SU-DHL-6 (cell line): ENCODE data around the gene MEDAG.
"Not testable (repeated sequence)": the region's sequence is repeated elsewhere in the genome, so short reads cannot be mapped to it uniquely, and the experiment has no call there.

Experiments used
- H2AFZ ChIP-seq: fragments of 200-600 bp; sonication (generic); 2 replicates; pipeline ENCODE4 v1.6.1; 2014; ENCODE audit warnings: low read depth, mild to moderate bottlenecking, moderate library complexity, mixed read lengths, antibody characterized with exemption, low read length; ENCODE audit not compliant: severe bottlenecking
- H3F3A ChIP-seq: fragments of 200-600 bp; shearing (Covaris generic); 2 replicates; pipeline ENCODE4 v1.6.0; 2016; ENCODE audit warnings: antibody characterized with exemption, mild to moderate bottlenecking; ENCODE audit not compliant: insufficient read depth
- H3K27ac ChIP-seq: fragments of 200-600 bp; sonication (generic); 2 replicates; pipeline ENCODE4 v1.5.1; 2016; ENCODE audit warnings: low read depth, mild to moderate bottlenecking, low read length, moderate library complexity, mixed read lengths
- H3K27me3 ChIP-seq: fragments of 200-600 bp; sonication (generic), shearing (Covaris generic); 2 replicates; pipeline ENCODE4 v1.6.0; 2014; ENCODE audit warnings: mild to moderate bottlenecking, low read length
- H3K36me3 ChIP-seq: fragments of 200-600 bp; sonication (generic); 2 replicates; pipeline ENCODE4 v1.6.1; 2014; ENCODE audit warnings: mild to moderate bottlenecking, low read length, mixed read lengths
- H3K4me2 ChIP-seq: fragments of 300-600, 200-600 bp; shearing (Covaris generic), sonication (generic); 2 replicates; pipeline ENCODE4 v1.6.0; 2014; ENCODE audit warnings: low read length, low read depth, mild to moderate bottlenecking; ENCODE audit not compliant: poor library complexity, severe bottlenecking
- H3K4me3 ChIP-seq: fragments of 200-600 bp; sonication (generic); 2 replicates; pipeline ENCODE4 v1.5.1; 2014; ENCODE audit warnings: antibody characterized with exemption, low read length, mild to moderate bottlenecking, mixed read lengths; ENCODE audit not compliant: insufficient read depth, poor library complexity, severe bottlenecking
- H3K79me2 ChIP-seq: fragments of 200-600 bp; sonication (generic); 2 replicates; pipeline ENCODE4 v1.6.1; 2014; ENCODE audit warnings: mild to moderate bottlenecking, low read length, moderate library complexity; ENCODE audit not compliant: insufficient read depth
- H3K9ac ChIP-seq: fragments of 200-600 bp; sonication (generic); 2 replicates; pipeline ENCODE4 v1.7.0; 2014; ENCODE audit warnings: mild to moderate bottlenecking, low read length
- H3K9me2 ChIP-seq: fragments of 200-600 bp; sonication (generic); replicated peaks from 2 replicates; pipeline ENCODE4 v1.6.1; 2014; ENCODE audit warnings: low read length; ENCODE audit not compliant: insufficient read depth
- H3K9me3 ChIP-seq: fragments of 200-600 bp; sonication (generic); 2 replicates; pipeline ENCODE4 v1.6.1; 2014; ENCODE audit warnings: low read length, mixed read lengths; ENCODE audit not compliant: insufficient read depth
- H4K20me1 ChIP-seq: fragments of 200-600 bp; sonication (generic); 2 replicates; pipeline ENCODE4 v1.6.1; 2014; ENCODE audit warnings: low read depth, mild to moderate bottlenecking, antibody characterized with exemption, low read length, moderate library complexity, mixed read lengths
- CTCF ChIP-seq: fragments of 200-600 bp; sonication (generic); IDR thresholded peaks from one replicate; pipeline ENCODE4 v1.5.1; 2017; ENCODE audit warnings: antibody characterized with exemption, mild to moderate bottlenecking, low read length, moderate library complexity; ENCODE audit not compliant: insufficient read depth, poor library complexity, severe bottlenecking
- EZH2phosphoT487 ChIP-seq: fragments of 200-600 bp; sonication (generic), shearing (Covaris generic); conservative IDR thresholded peaks from 2 replicates; pipeline ENCODE4 v1.6.1; 2018; ENCODE audit warnings: mild to moderate bottlenecking, antibody characterized with exemption, low read length, moderate library complexity, mixed read lengths

Gene MEDAG

DNA sequence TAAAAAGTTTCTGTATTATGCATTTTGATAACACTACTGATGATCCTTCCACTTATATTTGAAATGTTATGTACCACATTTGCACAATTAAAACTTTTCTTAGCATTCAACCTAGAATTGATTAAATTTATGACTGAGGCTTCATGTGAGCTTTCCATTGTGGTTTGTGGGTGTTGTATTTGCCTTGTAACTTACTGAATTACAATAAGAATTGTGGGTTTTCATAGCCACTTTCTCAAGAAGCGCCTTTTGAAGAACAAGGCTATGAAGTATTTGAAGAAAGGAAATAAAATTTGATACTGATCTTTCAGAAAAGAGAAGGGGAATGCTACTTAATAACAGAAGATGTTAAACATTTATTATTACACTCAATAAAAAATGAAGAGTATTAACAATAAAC, 19.4 kb downstream of the MEDAG start:
- no peak overlapping the region for H3K4me3 ChIP-seq

GRCh38 chr13:30926781-30927180, 20.7 kb downstream of the MEDAG start:
- Histone ChIP-seq H3K4me2 (no peak overlapping the region), H3F3A (no peaks in the 10 kb centered on the region), H3K9ac (no peak overlapping the region)

More for the DNA sequence above, 19.4 kb downstream of the MEDAG start:
- Histone ChIP-seq H3K79me2 (no peaks in the 10 kb centered on the region), H3K9me3 (no peaks in the 10 kb centered on the region), H3F3A (no peaks in the 10 kb centered on the region), H2AFZ (no peak overlapping the region), H3K27ac (no peak overlapping the region), H3K36me3 (no peaks in the 10 kb centered on the region), H3K4me2 (no peak overlapping the region), H4K20me1 (no peaks in the 10 kb centered on the region), H3K9me2 (no peaks in the 10 kb centered on the region), H3K27me3 (no peaks in the 10 kb centered on the region), H3K9ac (no peak overlapping the region)
- TF ChIP-seq CTCF (no peak), EZH2phosphoT487 (no peak)

GRCh38 chr13:30927188-30927587, 21.1 kb downstream of the MEDAG start:
- H3K27me3 ChIP-seq, H4K20me1 ChIP-seq, H3K9me2 ChIP-seq, H3K9ac ChIP-seq, H3K4me3 ChIP-seq, H3K79me2 ChIP-seq, H3K36me3 ChIP-seq, H3K4me2 ChIP-seq, H3K27ac ChIP-seq, H3K9me3 ChIP-seq, H2AFZ ChIP-seq, H3F3A ChIP-seq: not testable (repeated sequence)

More at GRCh38 chr13:30926781-30927180, 20.7 kb downstream of the MEDAG start:
- Histone ChIP-seq H3K4me3 (no peak overlapping the region), H4K20me1 (no peaks in the 10 kb centered on the region), H2AFZ (no peak overlapping the region), H3K9me3 (no peaks in the 10 kb centered on the region), H3K27ac (no peak overlapping the region), H3K36me3 (no peaks in the 10 kb centered on the region), H3K79me2 (no peaks in the 10 kb centered on the region), H3K27me3 (no peaks in the 10 kb centered on the region), H3K9me2 (no peaks in the 10 kb centered on the region)
- TF ChIP-seq EZH2phosphoT487 (no peak), CTCF (no peak)

- Histone ChIP-seq H3K27ac (no peak overlapping the region), H3K79me2 (no peaks in the 10 kb centered on the region), H3F3A (no peaks in the 10 kb centered on the region), H4K20me1 (no peaks in the 10 kb centered on the region), H3K9ac (no peak overlapping the region), H3K27me3 (no peaks in the 10 kb centered on the region), H3K4me2 (no peak overlapping the region), H3K9me2 (no peaks in the 10 kb centered on the region), H3K36me3 (no peaks in the 10 kb centered on the region), H3K4me3 (no peak overlapping the region), H2AFZ (no peak overlapping the region), H3K9me3 (no peaks in the 10 kb centered on the region)
- TF ChIP-seq CTCF (no peak), EZH2phosphoT487 (no peak)
Measured at GRCh38 chr13:30927595-30927994, 21.5 kb downstream of the MEDAG start.
